KMS-11 (cell line): ENCODE measurements around the gene OR3A3.
"Not testable (repeated sequence)": the region's sequence is repeated elsewhere in the genome, so short reads cannot be mapped to it uniquely, and the experiment has no call there.

ENCODE experiments used
- H2AFZ ChIP-seq: fragments of 200-600 bp; sonication (generic); 2 replicates; pipeline ENCODE4 v1.6.1; 2016; ENCODE audit warnings: antibody characterized with exemption, mixed run types, low read depth
- H3K27ac ChIP-seq: fragments of 200-600 bp; sonication (generic); 2 replicates; pipeline ENCODE4 v1.6.1; 2016; ENCODE audit warnings: mild to moderate bottlenecking, mixed run types
- H3K27me3 ChIP-seq: fragments of 200-600 bp; sonication (generic); 2 replicates; pipeline ENCODE4 v1.6.1; 2017; ENCODE audit warnings: mild to moderate bottlenecking, low read depth, mixed run types, moderate library complexity; ENCODE audit not compliant: insufficient read depth
- H3K36me3 ChIP-seq: fragments of 200-600 bp; sonication (generic); 2 replicates; pipeline ENCODE4 v1.6.1; 2017; ENCODE audit warnings: mild to moderate bottlenecking, mixed run types; ENCODE audit not compliant: insufficient read depth
- H3K4me1 ChIP-seq: fragments of 200-600 bp; sonication (generic); 2 replicates; pipeline ENCODE4 v1.6.1; 2016; ENCODE audit warnings: mild to moderate bottlenecking, low read depth, mixed run types; ENCODE audit not compliant: poor library complexity, severe bottlenecking
- H3K4me2 ChIP-seq: fragments of 200-600 bp; sonication (generic); 2 replicates; pipeline ENCODE4 v1.7.0; 2016; ENCODE audit warnings: mild to moderate bottlenecking, mixed run types
- H3K4me3 ChIP-seq: fragments of 200-600 bp; sonication (generic); IDR thresholded peaks from 2 replicates; pipeline ENCODE4 v1.6.1; 2017; ENCODE audit warnings: low read depth, low read length, mixed read lengths; ENCODE audit not compliant: insufficient read depth
- H3K79me2 ChIP-seq: fragments of 200-600 bp; sonication (generic); 2 replicates; pipeline ENCODE4 v1.6.1; 2016; ENCODE audit warnings: low read depth, mixed run types; ENCODE audit not compliant: insufficient read depth
- H3K9ac ChIP-seq: fragments of 200-600 bp; sonication (generic); 2 replicates; pipeline ENCODE4 v1.6.1; 2016; ENCODE audit warnings: mild to moderate bottlenecking, mixed run types
- H4K20me1 ChIP-seq: fragments of 200-600 bp; sonication (generic); 2 replicates; pipeline ENCODE4 v1.6.1; 2016; ENCODE audit warnings: mild to moderate bottlenecking, mixed run types; ENCODE audit not compliant: insufficient read depth
- CTCF ChIP-seq: fragments of 200-600 bp; sonication (generic); conservative IDR thresholded peaks from 2 replicates; pipeline ENCODE4 v1.6.1; 2017; ENCODE audit warnings: low read depth, mild to moderate bottlenecking, antibody characterized with exemption, low read length, moderate library complexity, mixed read lengths

OR3A3 gene

GRCh38 chr17:3415610-3416009 is 4.4 kb downstream of the OR3A3 start:
- H3K4me2 ChIP-seq: no peak overlapping the region
- no peaks in the 10 kb centered on the region for H3K79me2 ChIP-seq
- H3K36me3 ChIP-seq: no peaks in the 10 kb centered on the region
- H3K27me3 ChIP-seq: no peaks in the 10 kb centered on the region
- H2AFZ ChIP-seq: no peak overlapping the region
- H4K20me1 ChIP-seq: no peaks in the 10 kb centered on the region
- H3K27ac ChIP-seq: no peak overlapping the region
- TF ChIP-seq CTCF: no peak
- no peaks in the 10 kb centered on the region for H3K4me1 ChIP-seq
- H3K4me3 ChIP-seq: no peak overlapping the region
- no peak overlapping the region for H3K9ac ChIP-seq

GRCh38 chr17:3418222-3418621 is 7.1 kb downstream of the OR3A3 start:
- H3K27me3 ChIP-seq: no peaks in the 10 kb centered on the region
- no peak overlapping the region for H3K9ac ChIP-seq
- no peaks in the 10 kb centered on the region for H3K79me2 ChIP-seq
- no peak overlapping the region for H3K27ac ChIP-seq
- H2AFZ ChIP-seq: no peak overlapping the region
- H3K4me3 ChIP-seq: no peak overlapping the region
- H3K4me2 ChIP-seq: no peak overlapping the region
- no peaks in the 10 kb centered on the region for H3K4me1 ChIP-seq
- no peak for TF ChIP-seq CTCF
- no peaks in the 10 kb centered on the region for H4K20me1 ChIP-seq
- no peaks in the 10 kb centered on the region for H3K36me3 ChIP-seq

- not testable (repeated sequence) for H3K36me3 ChIP-seq, H3K27ac ChIP-seq, H3K9ac ChIP-seq, H3K79me2 ChIP-seq, H2AFZ ChIP-seq, H4K20me1 ChIP-seq, H3K4me3 ChIP-seq, H3K27me3 ChIP-seq, H3K4me1 ChIP-seq, H3K4me2 ChIP-seq
These were observed 22.0 kb downstream of the OR3A3 start for GRCh38 chr17:3433215-3433614.

DNA sequence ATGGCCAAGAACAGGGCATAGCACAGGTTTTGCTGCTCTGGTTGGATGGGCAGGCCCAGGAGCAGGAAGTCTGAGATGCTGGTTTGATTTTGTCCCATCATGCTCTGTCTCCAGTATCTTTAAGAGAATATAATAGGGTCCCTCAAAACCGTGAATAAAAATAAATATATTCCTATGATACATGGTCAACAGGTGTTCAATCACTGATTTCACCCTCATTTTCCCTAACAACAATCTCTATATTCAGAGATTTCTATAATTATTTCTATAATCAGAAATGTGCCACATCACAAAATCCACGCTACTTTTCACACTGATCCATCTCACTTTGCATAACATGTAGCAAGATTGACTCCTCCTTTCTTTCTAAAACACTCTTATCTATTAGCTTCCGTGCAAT is 22.6 kb downstream of the OR3A3 start, which contains the start of gene OR1E2:
OR1E2 (minus strand) TSS at position 101 of the 400 bp plus-strand sequence; CDS start at position 101, 0 bp downstream.
- Histone ChIP-seq H3K36me3 (no peaks in the 10 kb centered on the region), H2AFZ (no peak within 1 kb of the TSS), H3K4me1 (no peaks in the 10 kb centered on the region), H4K20me1 (no peaks in the 10 kb centered on the region), H3K79me2 (no peaks in the 10 kb centered on the region), H3K4me3 (no peak within 1 kb of the TSS), H3K27me3 (no peaks in the 10 kb centered on the region), H3K9ac (no peak within 1 kb of the TSS), H3K4me2 (no peak within 1 kb of the TSS), H3K27ac (no peak within 1 kb of the TSS)
- TF ChIP-seq CTCF: no peak

- no peaks in the 10 kb centered on the region for H3K79me2 ChIP-seq
- H3K27me3 ChIP-seq: no peaks in the 10 kb centered on the region
- no peak overlapping the region for H2AFZ ChIP-seq
- no peaks in the 10 kb centered on the region for H3K36me3 ChIP-seq
- no peak overlapping the region for H3K27ac ChIP-seq
- no peak overlapping the region for H3K4me3 ChIP-seq
- TF ChIP-seq CTCF: no peak
- H4K20me1 ChIP-seq: no peaks in the 10 kb centered on the region
- H3K9ac ChIP-seq: no peak overlapping the region
- H3K4me2 ChIP-seq: no peak overlapping the region
- no peaks in the 10 kb centered on the region for H3K4me1 ChIP-seq
These were observed 27.2 kb downstream of the OR3A3 start for GRCh38 chr17:3438368-3438767.
